Muscle of arm (tissue), 12 donors: ENCODE results near the gene NR5A1. TPM values are rescaled to one million over a fixed set of nuclear protein-coding genes. Genes with fewer than 3 reads are reported as not detected.

Experiments
- DNase-seq: peaks from one replicate; pipeline ENCODE4 v3.0.0-alpha.2; 2013
- polyA plus RNA-seq, 12 donors: library from polyadenylated mRNA; unstranded; fragments of 120-200 nt; gene quantifications; one replicate each; pipeline ENCODE4 v1.2.1, GENCODE V29; 2013; ENCODE audit not compliant: insufficient read length in 12 of 12

NR5A1 gene
- polyA plus RNA-seq, 12 donors = 0.10 TPM; not detected in 11

GRCh38 chr9:124499216-124499615 is 8.0 kb downstream of the NR5A1 start:
- DNase-seq = no peak

GRCh38 chr9:124498499-124499146 is 8.6 kb downstream of the NR5A1 start:
- no peak for DNase-seq

GRCh38 chr9:124498040-124498439 is 9.2 kb downstream of the NR5A1 start:
- no peak for DNase-seq

DNA sequence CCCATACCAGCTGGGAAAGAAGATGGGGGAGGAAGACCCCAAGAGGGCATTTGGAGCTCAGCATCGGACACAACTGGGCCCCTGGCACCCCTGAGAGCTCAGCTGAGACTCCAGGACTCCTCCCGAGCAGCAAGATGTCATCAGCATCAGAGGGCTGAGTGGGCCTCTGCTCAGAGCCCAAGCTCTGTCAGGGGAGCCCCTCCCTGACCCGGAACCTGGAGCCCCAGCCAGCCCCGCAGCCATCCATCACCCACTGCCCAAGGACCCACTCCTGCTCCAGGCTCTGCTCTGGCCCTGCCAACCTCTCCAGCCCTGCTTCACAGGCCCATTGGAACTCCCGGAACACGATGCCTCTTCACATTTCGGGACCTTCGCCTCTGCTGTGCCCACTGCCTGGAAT is 9.8 kb downstream of the NR5A1 start:
- DNase-seq = no peak

DNA sequence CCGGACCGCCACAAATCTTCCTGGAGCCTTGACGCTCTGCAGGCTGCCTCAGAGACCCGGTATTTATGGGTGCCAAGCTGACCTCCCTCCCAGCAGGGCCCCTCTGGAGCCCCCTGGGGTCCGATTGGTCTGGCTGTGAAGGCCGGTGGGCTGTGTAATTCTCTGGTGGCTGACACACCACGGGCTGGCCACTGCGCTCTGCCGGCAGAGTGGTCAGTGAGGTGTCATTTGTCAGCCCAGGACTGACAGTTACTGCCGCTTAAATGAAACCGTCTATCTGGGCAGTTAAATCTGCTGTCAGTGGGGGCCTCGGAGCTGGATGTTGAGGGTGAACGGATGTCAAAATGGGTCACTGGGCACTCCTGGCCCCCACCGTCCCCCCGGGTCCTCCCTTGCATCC is 10.7 kb downstream of the NR5A1 start:
- no peak for DNase-seq

GRCh38 chr9:124496075-124496449 is 11.1 kb downstream of the NR5A1 start:
- no peak for DNase-seq

DNA sequence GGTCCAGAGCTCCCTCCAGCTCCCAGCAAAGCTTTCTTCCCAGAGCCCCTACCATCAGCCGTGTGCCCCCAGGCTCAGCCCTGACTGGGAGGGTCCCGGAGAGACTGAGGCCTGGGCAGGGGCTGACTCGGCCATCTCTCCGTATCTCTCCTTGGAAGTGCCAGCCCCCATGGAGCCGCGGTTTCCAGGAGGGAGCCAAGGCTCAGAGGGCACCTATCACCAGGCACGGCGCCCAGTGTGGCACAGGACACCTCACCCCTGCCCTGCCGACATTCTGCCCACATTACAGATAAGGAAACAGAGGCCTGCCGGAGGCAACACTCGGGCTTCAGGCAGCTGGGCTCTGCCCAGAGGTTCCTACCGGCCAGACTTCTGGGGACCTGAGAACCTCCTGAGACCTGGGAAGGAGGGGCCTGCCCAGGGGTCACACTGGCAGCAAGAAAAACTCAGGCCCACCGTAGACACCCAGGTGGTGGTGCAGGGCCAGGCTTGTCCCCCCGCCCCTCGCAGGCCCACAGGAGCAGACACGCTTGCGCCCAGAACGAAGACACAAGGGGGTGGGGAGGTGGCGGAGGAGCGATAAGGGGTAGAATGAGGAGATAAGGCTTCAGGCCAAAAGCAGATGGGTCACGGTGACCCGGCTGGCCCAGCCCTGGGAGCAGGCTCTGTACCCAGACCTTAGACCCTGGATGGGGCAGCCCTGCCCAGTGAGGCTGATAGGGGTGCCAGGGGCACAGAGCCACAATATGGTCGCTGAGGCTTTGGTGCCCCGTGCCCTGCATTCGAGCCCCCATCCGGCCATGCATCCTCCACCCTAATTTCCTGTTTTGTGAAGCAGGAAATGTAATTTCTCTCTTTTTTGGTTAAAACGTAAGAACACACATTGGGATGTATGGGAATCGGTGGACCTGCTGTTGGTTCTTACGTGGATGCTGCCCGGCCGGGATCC is 11.8 kb downstream of the NR5A1 start:
- no peak for DNase-seq

- DNase-seq = no peak
Observed at GRCh38 chr9:124493794-124494479, 13.3 kb downstream of the NR5A1 start.

DNA sequence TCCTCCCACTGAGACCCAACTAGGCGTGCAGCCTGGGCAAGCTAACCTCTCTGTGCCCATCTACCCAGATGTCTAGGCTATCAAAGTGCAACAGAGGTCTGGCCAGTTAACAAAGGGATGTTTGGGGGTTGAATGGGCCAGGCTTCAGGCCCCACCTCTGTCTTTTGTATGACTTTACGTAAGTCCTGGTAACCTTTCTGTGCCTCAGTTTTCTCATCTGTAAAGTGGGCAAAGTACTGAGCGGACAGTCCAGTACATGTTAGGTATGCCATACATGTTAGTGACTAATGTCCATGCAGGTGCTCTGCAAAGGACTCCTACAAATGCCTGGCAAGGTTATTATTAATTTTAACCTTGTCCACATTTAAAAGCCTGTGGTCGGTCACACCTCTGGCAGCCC is 14.0 kb downstream of the NR5A1 start:
- DNase-seq = no peak

- DNase-seq = no peak
Observed at GRCh38 chr9:124492818-124493217, 14.4 kb downstream of the NR5A1 start.

GRCh38 chr9:124491049-124491975 is 15.9 kb downstream of the NR5A1 start:
- DNase-seq = no peak

GRCh38 chr9:124490004-124490403 is 17.2 kb downstream of the NR5A1 start:
- DNase-seq = no peak

GRCh38 chr9:124489222-124489621 is 18.0 kb downstream of the NR5A1 start:
- DNase-seq = no peak

GRCh38 chr9:124488641-124489210 is 18.5 kb downstream of the NR5A1 start:
- DNase-seq = no peak

- DNase-seq = no peak
Observed at GRCh38 chr9:124487260-124488182, 19.7 kb downstream of the NR5A1 start.

- no peak for DNase-seq
Observed at GRCh38 chr9:124486778-124487259, 20.4 kb downstream of the NR5A1 start.

DNA sequence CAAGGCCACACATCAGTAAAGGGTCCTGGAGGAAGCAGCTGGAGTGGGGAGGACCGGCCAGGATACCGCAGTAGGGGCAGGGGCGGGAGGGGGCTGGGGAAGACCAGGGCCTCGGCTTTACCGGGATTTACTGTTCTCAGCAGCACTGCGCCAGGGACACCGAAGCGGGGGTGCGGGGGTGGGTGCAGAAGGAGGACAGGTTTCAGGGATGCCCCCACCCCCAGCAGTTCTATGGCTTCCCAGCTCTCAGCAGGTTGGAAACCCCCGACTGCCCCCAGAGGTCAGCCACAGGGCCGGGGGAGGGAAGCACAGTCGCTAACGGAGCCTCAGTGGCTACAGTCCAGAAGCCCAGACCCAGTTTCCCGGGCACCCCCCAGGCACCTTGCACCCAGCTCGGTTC is 21.3 kb downstream of the NR5A1 start:
- DNase-seq = no peak

DNA sequence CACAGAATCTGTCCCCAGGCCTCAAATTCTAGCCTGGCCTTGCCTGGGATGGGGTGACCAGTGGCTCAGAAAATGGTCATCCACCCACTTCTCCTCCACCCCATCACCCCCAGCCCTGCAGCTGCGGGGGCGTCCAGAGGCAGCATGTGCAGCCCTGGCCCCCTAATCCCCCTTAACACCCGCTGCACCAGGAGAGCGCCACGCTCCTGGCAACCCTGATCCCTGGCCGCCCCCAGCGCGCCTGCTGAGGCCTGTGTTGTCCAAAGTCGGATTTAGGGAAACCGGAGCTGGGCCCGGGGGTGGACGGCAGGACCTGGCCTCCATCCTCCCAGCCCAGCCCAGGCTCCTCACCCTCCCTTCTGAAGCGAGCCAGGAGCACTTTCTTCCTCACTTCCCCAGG is 22.0 kb downstream of the NR5A1 start:
- DNase-seq = no peak

GRCh38 chr9:124483481-124483880 is 23.7 kb downstream of the NR5A1 start:
- no peak for DNase-seq
